SK-N-MC (cell line): ENCODE data around the gene SLC22A4.

Experiments used
- DNase-seq: peaks from one replicate; pipeline ENCODE4 v3.0.0-alpha.2; 2011; ENCODE audit warnings: low read depth, low spot score
- H3K27ac ChIP-seq: fragments of 200-600 bp; sonication (generic); 2 replicates; pipeline ENCODE4 v1.5.1; 2016; ENCODE audit warnings: mixed run types
- H3K36me3 ChIP-seq: fragments of 200-600 bp; sonication (generic); 2 replicates; pipeline ENCODE4 v1.6.1; 2017; ENCODE audit warnings: antibody characterized with exemption, low read length, mixed read lengths; ENCODE audit not compliant: insufficient read depth
- H3K4me3 ChIP-seq: fragments of 200-600 bp; sonication (generic); 2 replicates; pipeline ENCODE4 v1.5.1; 2016
- H3K9ac ChIP-seq: fragments of 200-600 bp; sonication (generic); 2 replicates; pipeline ENCODE4 v1.8.0; 2017; ENCODE audit warnings: mixed run types, mixed read lengths; ENCODE audit not compliant: insufficient read length
- H3K9me3 ChIP-seq: fragments of 200-600 bp; sonication (generic); 2 replicates; pipeline ENCODE4 v1.6.1; 2017; ENCODE audit warnings: low read depth, mild to moderate bottlenecking, antibody characterized with exemption, low read length, moderate library complexity, mixed read lengths
- EZH2 ChIP-seq: fragments of 200-600 bp; sonication (generic); IDR thresholded peaks from one replicate; pipeline ENCODE4 v1.6.1; 2017; ENCODE audit warnings: antibody characterized with exemption
- FOXP2 ChIP-seq: optimal IDR thresholded peaks from 2 replicates; pipeline ENCODE3; 2011; ENCODE audit warnings: mild to moderate bottlenecking, moderate library complexity; ENCODE audit not compliant: insufficient read depth; ENCODE audit errors: extremely low read length, control extremely low read depth
- POLR2AphosphoS5 ChIP-seq: IDR thresholded peaks from 2 replicates; pipeline ENCODE4 v1.6.1; 2012; ENCODE audit warnings: mild to moderate bottlenecking, low read depth, low read length, borderline replicate concordance

Gene SLC22A4

DNA sequence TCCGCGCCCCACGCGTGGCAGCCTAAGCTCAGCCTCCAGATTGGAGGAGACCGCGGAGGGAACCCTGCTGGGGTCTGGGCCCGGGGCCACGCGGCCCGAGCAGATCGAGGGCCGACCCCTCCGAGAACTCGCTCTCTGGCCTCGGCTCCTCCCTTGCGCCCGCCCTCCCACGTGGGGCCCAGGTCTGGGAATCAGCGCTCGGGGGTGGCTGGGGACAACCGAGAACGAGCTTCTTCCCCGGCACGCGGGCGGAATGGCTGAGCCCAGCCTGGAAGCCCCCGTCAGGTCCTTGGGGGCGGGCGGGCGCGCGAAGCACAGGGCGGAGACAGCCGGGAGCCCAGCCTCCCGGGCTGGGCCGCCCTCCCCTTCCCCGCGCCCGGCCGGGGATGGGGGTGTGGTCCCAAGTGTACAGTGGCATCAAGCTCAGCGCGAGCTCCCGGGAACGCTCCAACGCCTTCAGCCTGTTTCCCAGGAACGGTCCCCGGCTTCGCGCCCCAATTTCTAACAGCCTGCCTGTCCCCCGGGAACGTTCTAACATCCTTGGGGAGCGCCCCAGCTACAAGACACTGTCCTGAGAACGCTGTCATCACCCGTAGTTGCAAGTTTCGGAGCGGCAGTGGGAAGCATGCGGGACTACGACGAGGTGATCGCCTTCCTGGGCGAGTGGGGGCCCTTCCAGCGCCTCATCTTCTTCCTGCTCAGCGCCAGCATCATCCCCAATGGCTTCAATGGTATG, at the start of gene SLC22A4:
TSS of gene SLC22A4 (plus strand) at position 403 of the 736 bp plus-strand sequence. CDS start at position 626, 223 bp downstream.
- peak within 1 kb of the TSS; percentile 93 for H3K27ac ChIP-seq
- TF ChIP-seq POLR2AphosphoS5 = peak; percentile 89
- TF ChIP-seq EZH2 = no peak
- TF ChIP-seq FOXP2 = no peak
- no peaks in the 10 kb centered on the region for H3K9me3 ChIP-seq
- no peaks in the 10 kb centered on the region for H3K36me3 ChIP-seq
- DNase-seq = no peak
- H3K9ac ChIP-seq = peak within 1 kb of the TSS; percentile 96
- peak within 1 kb of the TSS; percentile 95 for H3K4me3 ChIP-seq

DNA sequence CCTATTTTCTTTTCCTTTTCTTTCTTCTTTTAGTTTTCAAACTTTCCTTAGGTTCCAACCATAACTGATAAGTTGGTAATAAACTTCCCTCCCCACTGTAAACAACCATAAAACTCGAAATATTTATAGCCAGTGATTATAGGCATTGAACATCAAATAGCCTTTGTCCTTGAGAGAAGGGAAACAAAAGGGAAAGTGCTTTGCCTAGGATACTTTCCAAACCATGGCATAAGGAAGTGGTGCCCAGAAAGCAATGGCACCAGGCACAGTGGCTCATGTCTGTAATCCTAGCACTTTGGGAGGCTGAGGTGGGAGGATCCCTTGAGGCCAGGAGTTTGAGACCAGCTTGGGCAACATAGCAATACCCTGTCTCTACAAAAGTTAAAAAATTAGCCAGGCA, 48.6 kb upstream of the SLC22A4 start:
- no peaks in the 10 kb centered on the region for H3K9me3 ChIP-seq
- TF ChIP-seq EZH2 (no peak), FOXP2 (no peak), POLR2AphosphoS5 (no peak)

DNA sequence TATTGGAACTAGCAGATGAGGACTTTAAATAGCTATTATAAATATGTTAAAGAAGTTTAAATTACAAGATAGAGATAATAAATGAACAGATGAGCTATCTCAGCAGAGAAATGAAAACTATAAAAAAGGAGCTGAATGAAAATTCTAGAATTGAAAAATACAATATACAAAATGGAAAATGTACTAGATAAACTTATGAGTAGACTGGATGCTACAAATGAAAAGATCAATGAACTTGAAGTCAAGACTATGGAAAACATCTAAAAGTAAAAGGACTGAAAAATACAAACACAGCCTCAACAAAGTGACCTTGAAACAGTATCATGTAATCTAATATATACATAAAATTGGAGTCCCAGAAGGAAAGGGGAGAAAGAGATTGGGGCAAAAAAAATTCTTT, 47.4 kb upstream of the SLC22A4 start:
- no peak overlapping the region for H3K27ac ChIP-seq
- H3K4me3 ChIP-seq = no peak overlapping the region
- TF ChIP-seq FOXP2 (no peak), POLR2AphosphoS5 (no peak), EZH2 (no peak)
- no peaks in the 10 kb centered on the region for H3K9me3 ChIP-seq
- H3K9ac ChIP-seq = no peak overlapping the region
- DNase-seq = no peak
- H3K36me3 ChIP-seq = no peaks in the 10 kb centered on the region

More for the DNA sequence above, 48.6 kb upstream of the SLC22A4 start:
- Histone ChIP-seq H3K36me3 (no peaks in the 10 kb centered on the region), H3K9ac (no peak overlapping the region), H3K27ac (no peak overlapping the region), H3K4me3 (no peak overlapping the region)
- DNase-seq = no peak

DNA sequence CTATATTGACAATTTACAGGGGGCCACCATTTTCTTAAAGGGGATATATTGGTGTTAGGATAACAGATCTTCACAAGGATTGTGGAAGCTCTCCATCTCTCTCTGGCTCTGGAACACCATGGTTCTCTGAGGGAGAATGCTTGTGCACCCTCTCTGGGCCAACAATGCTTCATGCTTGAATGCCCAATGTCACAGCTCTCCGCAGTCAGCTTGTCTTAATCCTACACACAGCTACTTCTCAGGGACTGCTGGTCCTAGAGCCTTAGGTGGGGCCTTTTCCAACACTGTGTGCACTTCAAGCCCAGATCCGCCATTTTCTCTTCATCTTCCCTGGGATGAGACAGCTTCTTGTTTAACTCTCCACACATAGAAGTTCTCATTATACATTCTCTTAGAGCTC, 43.6 kb upstream of the SLC22A4 start:
- Histone ChIP-seq H3K4me3 (no peak overlapping the region), H3K9ac (no peak overlapping the region), H3K27ac (no peak overlapping the region), H3K36me3 (no peaks in the 10 kb centered on the region), H3K9me3 (no peaks in the 10 kb centered on the region)
- DNase-seq = no peak
- TF ChIP-seq FOXP2 (no peak), POLR2AphosphoS5 (no peak), EZH2 (no peak)

DNA sequence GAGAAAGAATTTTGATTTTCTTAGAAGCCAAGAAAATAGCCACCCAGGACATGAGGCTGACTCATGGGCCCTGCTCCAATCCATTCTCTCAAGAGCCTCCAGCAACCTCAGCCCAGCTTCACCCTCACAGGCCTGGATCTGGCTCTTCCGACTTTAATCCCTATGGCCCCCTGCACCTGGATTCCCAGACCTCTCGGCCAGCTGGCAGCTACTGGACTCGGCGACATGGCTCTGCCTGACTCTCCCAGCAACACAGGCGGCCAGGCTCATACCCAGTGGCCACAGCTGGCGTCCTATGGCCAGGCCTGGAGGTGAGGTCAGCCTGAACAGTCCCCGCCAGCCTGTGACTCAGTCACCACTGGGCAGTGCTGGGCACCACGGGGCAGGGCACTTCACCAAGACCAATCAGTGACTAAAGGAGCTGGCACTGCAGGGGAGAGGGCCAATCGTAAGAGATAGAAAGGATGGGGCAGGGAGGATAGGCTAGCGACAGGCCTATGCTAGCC, 42.9 kb upstream of the SLC22A4 start:
- Histone ChIP-seq H3K27ac (no peak overlapping the region), H3K9me3 (no peaks in the 10 kb centered on the region), H3K36me3 (no peaks in the 10 kb centered on the region), H3K9ac (no peak overlapping the region), H3K4me3 (no peak overlapping the region)
- TF ChIP-seq FOXP2 (no peak), EZH2 (no peak), POLR2AphosphoS5 (no peak)
- no peak for DNase-seq

DNA sequence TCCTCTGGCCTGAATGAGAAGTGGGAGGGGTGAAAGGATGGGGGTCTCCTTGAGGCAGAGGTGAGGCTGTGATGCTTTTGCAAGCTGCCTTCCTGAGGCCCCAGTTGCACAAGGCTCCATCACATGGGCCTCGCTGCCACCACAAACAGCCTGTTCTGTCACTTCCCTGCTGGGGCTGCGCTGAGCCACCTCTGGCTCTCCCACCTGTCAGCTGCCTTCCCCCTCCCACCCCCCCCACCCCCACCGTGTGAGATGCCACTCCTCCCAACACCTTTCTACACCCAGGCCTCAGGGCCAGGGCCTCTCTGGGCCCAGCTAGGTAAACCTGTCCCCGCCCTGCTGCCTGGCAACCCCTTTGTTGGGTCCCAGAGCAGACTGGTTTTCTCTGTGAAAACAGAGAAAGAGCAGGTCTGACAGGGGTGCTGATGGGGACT, 41.2 kb upstream of the SLC22A4 start:
- no peak overlapping the region for H3K4me3 ChIP-seq
- no peaks in the 10 kb centered on the region for H3K36me3 ChIP-seq
- no peak overlapping the region for H3K9ac ChIP-seq
- no peaks in the 10 kb centered on the region for H3K9me3 ChIP-seq
- DNase-seq = no peak
- no peak overlapping the region for H3K27ac ChIP-seq
- no peak for TF ChIP-seq EZH2
- TF ChIP-seq FOXP2 = no peak
- TF ChIP-seq POLR2AphosphoS5 = no peak

DNA sequence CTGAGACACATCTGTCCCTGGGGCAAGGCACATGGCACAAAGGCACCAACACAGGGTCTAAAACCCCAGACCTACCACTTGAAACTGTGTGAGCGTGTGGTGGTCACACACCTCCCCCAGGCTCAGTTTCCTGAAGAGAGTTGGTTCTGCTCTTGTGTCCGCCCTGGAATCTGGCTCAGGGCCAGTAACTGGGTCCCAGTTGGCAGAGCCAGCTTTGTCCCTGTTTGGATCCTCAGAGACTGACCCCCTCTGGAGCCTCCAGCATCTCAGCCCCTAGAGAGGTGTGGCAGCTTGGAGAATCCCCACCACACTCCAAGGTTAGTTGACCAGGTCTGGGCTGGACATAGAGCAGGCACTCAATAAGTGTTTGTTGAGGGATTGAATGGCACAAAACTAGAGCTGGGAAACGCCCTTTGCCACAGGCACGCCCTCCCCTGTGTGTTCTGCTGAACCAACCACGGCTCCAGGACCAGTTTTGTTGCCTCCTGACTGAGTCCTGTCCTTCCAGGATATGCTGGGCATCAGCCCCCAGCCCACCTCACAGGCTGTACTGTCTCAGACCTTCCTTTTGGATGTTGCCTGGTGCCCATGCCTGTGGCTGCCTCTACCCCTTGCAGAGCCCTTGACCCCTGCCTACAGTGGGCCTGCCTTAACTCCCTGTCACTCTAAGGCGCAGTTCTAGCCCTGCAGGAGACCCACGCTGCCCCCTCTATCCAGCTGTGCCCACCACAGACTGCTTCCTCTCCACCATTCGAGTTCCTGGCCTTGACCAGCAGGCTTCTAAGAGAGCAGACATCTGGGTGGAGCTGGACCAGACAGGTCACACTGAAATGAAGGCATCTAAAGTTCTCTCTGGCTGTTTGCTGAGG, 40.5 kb upstream of the SLC22A4 start:
- Histone ChIP-seq H3K4me3 (no peak overlapping the region), H3K27ac (no peak overlapping the region), H3K36me3 (no peaks in the 10 kb centered on the region), H3K9me3 (no peaks in the 10 kb centered on the region), H3K9ac (no peak overlapping the region)
- DNase-seq = no peak
- TF ChIP-seq FOXP2 = no peak
- TF ChIP-seq EZH2 = no peak
- no peak for TF ChIP-seq POLR2AphosphoS5

DNA sequence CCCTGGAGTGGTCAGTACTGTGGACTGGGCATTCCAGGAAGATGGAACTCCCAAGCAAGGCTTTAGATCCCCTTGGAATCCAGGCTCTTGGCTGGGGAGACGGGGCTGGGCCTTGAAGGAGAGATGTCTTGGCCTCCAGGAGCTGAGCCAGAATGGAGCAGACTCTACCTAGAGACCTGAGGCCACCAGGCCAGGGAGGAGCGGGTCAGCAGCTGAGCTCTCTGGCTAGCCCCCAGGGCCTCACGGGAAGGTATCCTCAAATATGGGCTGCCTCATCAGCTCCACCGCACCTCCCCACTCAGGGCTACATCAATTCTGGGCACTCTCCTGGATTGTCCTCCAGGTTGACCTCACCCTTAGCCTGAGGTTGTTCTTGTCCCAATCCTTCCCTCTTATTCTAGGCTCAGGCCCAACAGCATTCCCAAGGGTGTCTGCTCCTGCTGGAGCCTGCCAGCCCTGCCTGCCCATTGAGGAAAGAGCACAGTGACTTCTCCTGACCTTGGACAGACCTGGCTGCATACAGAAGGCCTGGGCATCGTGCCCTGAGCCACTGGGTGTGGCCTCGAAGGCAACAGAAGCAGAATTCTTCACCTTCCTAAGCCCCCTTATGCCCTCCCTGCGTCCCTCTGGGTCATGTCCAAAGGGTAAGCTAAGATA, 39.7 kb upstream of the SLC22A4 start:
- no peak overlapping the region for H3K27ac ChIP-seq
- H3K9me3 ChIP-seq = no peaks in the 10 kb centered on the region
- H3K9ac ChIP-seq = no peak overlapping the region
- DNase-seq = no peak
- H3K4me3 ChIP-seq = no peak overlapping the region
- TF ChIP-seq EZH2 = no peak
- TF ChIP-seq FOXP2 = no peak
- TF ChIP-seq POLR2AphosphoS5 = no peak
- H3K36me3 ChIP-seq = no peaks in the 10 kb centered on the region
